GM19438 (cell line): ENCODE results near the gene SPINT4.
"Not testable (repeated sequence)": the region's sequence is repeated elsewhere in the genome, so short reads cannot be mapped to it uniquely, and the experiment has no call there.

Source experiments
- ATAC-seq: cut with Tn5 transposase; IDR thresholded peaks from one replicate; pipeline ENCODE4 v1.9.1; 2021; ENCODE audit warnings: low read depth; ENCODE audit not compliant: unreplicated experiment

SPINT4 gene

GRCh38 chr20:45764618-45765282 is 42.6 kb downstream of the SPINT4 start:
- not testable (repeated sequence) for ATAC-seq

DNA sequence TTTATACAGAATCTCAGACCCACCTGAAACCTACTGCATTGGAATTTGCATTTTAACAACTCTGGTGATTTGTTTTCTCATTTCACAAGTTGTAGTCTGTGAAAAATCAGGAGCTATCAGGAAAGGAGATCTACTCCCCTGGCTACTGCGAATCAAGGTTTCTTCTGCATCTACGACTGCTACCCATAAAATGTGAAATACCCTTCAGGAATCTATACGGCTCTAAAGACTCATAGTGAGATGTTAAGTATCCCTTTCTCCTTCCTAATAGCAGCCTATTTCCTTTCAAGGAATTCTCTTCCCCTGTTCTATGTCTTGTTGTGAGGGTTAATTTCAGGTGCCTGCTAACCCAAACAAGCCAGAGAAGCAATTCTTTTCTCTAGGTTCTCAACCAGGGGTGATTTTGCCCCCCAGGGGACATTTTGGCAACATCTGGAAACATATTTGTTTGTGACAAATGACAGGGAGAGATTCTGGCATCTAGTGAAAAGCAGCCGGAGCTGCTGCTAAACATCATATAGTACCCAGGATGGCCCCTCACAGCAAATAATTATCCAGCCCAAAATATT is 43.2 kb downstream of the SPINT4 start:
- ATAC-seq, result no peak

- ATAC-seq, result no peak
These were observed 43.8 kb downstream of the SPINT4 start for GRCh38 chr20:45765980-45766379.

DNA sequence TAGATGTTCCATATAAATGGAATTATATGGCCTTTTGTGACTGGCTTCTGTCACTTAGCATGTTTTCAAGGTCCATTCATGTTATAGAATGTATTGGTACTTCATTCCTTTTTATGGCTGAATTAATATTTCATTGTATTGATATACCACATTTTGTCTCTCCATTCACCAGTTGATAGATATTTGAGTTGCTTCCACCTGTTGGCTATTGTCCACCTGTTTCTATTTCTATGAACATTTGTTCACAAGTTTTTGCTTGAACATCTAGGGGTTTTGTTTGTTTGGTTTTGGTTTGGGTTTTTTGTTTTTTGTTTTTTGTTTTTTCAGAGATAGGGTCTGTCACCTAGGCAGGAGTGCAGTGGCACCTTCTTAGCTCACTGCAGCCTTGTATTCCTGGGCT is 46.3 kb downstream of the SPINT4 start:
- ATAC-seq, result no peak

DNA sequence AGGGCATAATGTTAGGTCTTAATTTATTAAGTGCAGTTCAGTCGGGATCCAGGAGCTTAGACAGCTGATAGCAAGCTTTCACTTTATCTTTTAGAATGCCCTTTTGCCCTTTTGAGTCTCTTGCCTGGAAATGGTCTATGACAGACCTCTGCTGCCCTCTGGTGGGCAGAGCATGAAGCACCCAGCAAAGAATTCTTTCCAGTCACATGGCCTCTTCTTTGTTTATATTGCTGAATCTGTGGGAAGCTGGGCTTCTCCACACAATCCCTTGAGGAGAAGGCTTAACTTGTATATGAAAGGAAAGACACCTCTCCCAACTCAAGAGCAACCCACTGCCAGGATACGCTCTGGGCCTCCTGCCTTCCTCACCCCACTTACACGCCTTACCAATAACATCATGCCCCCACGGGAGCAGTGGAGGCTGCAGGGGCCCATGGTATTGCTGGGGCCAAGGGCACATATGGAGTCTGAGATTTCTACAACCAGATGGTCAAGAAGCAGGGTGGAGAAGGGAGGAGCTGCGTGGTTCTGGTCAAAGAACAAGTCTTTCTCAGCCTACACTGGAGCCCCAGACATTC is 49.1 kb downstream of the SPINT4 start:
- no peak for ATAC-seq

GRCh38 chr20:45772693-45773092 is 50.5 kb downstream of the SPINT4 start:
- no peak for ATAC-seq

DNA sequence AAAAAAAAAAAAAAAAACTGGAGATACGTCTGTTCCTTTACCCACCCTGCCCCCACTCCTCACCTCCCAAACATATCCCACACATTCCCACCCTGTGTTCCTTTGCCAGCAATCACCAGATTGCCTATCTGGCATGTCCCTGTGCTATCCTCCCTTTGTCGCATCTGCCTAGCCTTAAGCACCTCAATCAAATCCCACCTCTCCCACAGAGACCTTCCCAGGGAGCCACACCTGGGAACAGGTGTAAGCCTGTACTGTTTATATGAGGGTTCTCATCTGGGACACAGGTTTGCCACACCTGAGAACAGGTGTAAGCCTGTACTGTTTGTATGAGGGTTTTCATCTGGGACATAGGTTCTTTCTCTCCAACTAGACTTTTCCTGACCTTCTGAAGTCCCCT is 52.8 kb downstream of the SPINT4 start:
- ATAC-seq, result no peak

DNA sequence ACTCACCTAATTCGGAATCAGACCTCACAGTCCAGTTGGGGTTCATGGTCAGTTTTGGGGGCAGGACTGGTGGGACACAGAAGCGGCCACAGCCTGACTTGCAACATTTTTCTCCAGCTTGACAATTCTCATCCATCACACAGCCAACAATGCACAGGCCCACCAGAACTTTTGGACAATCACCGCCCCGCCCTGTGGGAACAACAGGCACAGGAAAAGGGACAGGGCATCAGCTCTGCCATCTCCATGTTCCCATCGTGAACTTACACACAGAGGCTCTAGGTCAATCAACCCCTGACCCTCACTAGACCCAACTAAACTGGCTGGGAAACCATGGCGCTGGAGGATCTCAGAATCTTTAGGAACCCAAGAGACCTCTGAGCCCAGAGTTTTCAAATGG is 53.3 kb downstream of the SPINT4 start:
- ATAC-seq, result no peak
